ENCODE results near the gene MAN1C1. TPM values are rescaled to one million over a fixed set of nuclear protein-coding genes. Genes with fewer than 3 reads are reported as not detected.

The MAN1C1 gene
- total RNA-seq, 1 experiment from 2014 or later: 1.5 TPM

DNA sequence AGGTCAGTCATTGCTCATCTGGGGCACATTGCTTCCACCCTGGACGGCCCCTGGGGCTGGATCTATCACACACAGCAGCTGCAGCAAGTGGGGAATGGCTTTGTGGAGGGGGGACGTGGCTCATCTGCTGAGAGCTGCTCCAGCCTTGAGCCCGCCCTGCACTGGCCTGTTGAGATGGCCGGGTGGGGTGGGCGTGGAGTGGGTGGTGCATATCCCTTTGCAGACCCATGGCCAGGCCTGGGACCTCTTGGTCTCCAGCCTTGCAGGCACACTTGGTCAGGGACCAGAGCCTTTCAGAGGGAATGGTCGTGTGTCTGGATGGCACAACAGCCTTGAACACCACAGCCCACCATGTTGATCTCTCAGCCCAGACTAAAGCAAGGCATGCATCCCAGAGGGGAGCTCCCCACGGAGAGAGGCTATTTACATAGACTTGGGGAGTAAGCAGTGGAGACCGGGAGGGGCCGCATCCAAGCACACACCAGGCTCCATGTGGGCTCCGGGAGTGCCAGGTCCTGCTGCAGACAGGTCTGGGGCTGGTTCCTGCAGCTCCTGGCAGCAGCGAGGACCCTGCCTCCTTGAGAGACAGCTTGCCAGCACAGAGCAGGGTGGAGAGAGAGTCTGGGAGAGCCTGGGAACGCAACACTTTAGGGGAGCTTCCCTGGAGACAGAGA lies 130.6 kb downstream of the MAN1C1 start:
- H3K4me1 ChIP-seq (ENCODE audit: control insufficient read depth, insufficient read depth, low read length): peaks cover 5% of the 10 kb centered on the region
- no peaks in the 10 kb centered on the region; the same call in 1 of the 2 replicates for H3K27me3 ChIP-seq (ENCODE audit: control insufficient read depth, insufficient read depth, low read length)
- TF ChIP-seq, protein P1, sequence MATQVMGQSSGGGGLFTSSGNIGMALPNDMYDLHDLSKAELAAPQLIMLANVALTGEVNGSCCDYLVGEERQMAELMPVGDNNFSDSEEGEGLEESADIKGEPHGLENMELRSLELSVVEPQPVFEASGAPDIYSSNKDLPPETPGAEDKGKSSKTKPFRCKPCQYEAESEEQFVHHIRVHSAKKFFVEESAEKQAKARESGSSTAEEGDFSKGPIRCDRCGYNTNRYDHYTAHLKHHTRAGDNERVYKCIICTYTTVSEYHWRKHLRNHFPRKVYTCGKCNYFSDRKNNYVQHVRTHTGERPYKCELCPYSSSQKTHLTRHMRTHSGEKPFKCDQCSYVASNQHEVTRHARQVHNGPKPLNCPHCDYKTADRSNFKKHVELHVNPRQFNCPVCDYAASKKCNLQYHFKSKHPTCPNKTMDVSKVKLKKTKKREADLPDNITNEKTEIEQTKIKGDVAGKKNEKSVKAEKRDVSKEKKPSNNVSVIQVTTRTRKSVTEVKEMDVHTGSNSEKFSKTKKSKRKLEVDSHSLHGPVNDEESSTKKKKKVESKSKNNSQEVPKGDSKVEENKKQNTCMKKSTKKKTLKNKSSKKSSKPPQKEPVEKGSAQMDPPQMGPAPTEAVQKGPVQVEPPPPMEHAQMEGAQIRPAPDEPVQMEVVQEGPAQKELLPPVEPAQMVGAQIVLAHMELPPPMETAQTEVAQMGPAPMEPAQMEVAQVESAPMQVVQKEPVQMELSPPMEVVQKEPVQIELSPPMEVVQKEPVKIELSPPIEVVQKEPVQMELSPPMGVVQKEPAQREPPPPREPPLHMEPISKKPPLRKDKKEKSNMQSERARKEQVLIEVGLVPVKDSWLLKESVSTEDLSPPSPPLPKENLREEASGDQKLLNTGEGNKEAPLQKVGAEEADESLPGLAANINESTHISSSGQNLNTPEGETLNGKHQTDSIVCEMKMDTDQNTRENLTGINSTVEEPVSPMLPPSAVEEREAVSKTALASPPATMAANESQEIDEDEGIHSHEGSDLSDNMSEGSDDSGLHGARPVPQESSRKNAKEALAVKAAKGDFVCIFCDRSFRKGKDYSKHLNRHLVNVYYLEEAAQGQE (IDR thresholded peaks at IDR 0.05; ENCODE audit: insufficient read depth in 1 of 2, low read depth in 2 of 2, low read length in 1 of 2): no peak
- TF ChIP-seq POLR2AphosphoS5 (IDR thresholded peaks at IDR 0.05; ENCODE audit: low read depth, low read length) (no peak), CTCF (IDR thresholded peaks at IDR 0.05) (no peak), SIN3A (IDR thresholded peaks at IDR 0.05; ENCODE audit: borderline replicate concordance, insufficient read depth, low read depth, low read length) (no peak), TCF7L2 (IDR thresholded peaks at IDR 0.05; ENCODE audit: low read depth, low read length) (no peak)
- ATAC-seq: no peak
- no peak overlapping the region for H3K27ac ChIP-seq (ENCODE audit: low read length)
- intact Hi-C loops (cut with micrococcal nuclease; ENCODE audit: unreplicated experiment) (no loop called here), in situ Hi-C loops (cut with HindIII; ENCODE audit: low pct_unique_long_range_greater_than_20kb, low sequenced_read_pairs) (no loop called here)
- ChIA-PET CTCF (no interaction called here), POLR2A (no interaction called here)
- DNase-seq (ENCODE audit: low read depth, low spot score): no peak
- BruUV-seq (replicated peaks): no TSS peak
- no peaks in the 10 kb centered on the region for H3K9me3 ChIP-seq (ENCODE audit: control insufficient read depth, insufficient read depth, low read depth, low read length)
- no peak overlapping the region for H3K4me3 ChIP-seq (ENCODE audit: low read depth in 2 of 2, low read length in 2 of 2)
- no peaks in the 10 kb centered on the region for H3K36me3 ChIP-seq (ENCODE audit: control insufficient read depth, insufficient read depth, low read length)

GRCh38 chr1:25748531-25749205 lies 132.1 kb downstream of the MAN1C1 start:
- intact Hi-C loops (cut with micrococcal nuclease; ENCODE audit: unreplicated experiment) (no loop called here), in situ Hi-C loops (cut with HindIII; ENCODE audit: low pct_unique_long_range_greater_than_20kb, low sequenced_read_pairs) (no loop called here)
- Histone ChIP-seq H3K4me3 (ENCODE audit: low read depth in 2 of 2, low read length in 2 of 2) (no peak overlapping the region), H3K4me1 (ENCODE audit: control insufficient read depth, insufficient read depth, low read length) (peaks cover 3% of the 10 kb centered on the region), H3K27ac (ENCODE audit: low read length) (no peak overlapping the region), H3K36me3 (ENCODE audit: control insufficient read depth, insufficient read depth, low read length) (no peaks in the 10 kb centered on the region), H3K9me3 (ENCODE audit: control insufficient read depth, insufficient read depth, low read depth, low read length) (no peaks in the 10 kb centered on the region), H3K27me3 (ENCODE audit: control insufficient read depth, insufficient read depth, low read length) (peaks cover 2% of the 10 kb centered on the region; the same call in 1 of the 2 replicates)
- CTCF ChIA-PET: no interaction called here
- ATAC-seq (no peak), DNase-seq (ENCODE audit: low read depth, low spot score) (no peak)
- POLR2A ChIA-PET: interaction anchor here (0.6 kb wide), 1 partner anchor 253 kb away, joined by 4 read pairs; no protein-coding TSS in a partner anchor
- no peak for TF ChIP-seq POLR2AphosphoS5 (IDR thresholded peaks at IDR 0.05; ENCODE audit: low read depth, low read length)
- no TSS peak for BruUV-seq (replicated peaks)
